Left cardiac atrium (tissue), 4 donors: ENCODE data around the gene PLCB4. TPM values are rescaled to one million over a fixed set of nuclear protein-coding genes. Genes with fewer than 3 reads are reported as not detected.

Source experiments
- ATAC-seq, 2 donors: fragments of 200-7000 bp; cut with Tn5 transposase; one replicate each; pipeline ENCODE4 v1.9.1; 2020; ENCODE audit warnings: mild to moderate bottlenecking in 2 of 2, moderate library complexity in 2 of 2
- DNase-seq: peaks from one replicate; pipeline ENCODE4 v3.0.0-alpha.2; 2020
- intact Hi-C, 2 donors: fragments of 100-400 bp; cut with DNase I; formaldehyde crosslinking; loops; one replicate each; pipeline versions ENCODE4 v1.14.1 to v1.15.1; 2022 to 2023
- total RNA-seq, 2 donors: library from RNA; stranded (reverse); fragmentation: NEBNext Ultra II Directional; extraction: Animal tissue kit (Norgen Biotek cat#: 25700); gene quantifications; one replicate each; pipeline ENCODE4 v1.2.1, GENCODE V29; 2021
- donor health status: DM: no; HTN: yes; CAD: no.
- donor health status: DM: no; HTN: yes; CAD: no; lungs with severe emphysema.
- donor health status: DM: yes; HTN: yes; CAD: no.
- donor health status: Dilated cardiomyopathy.

PLCB4 gene
- total RNA-seq, 2 donors from 2014 or later, result 29.7 to 33.4 TPM

- no peak for DNase-seq
- intact Hi-C loops, result no loop called here
- no peak for ATAC-seq
Measured at GRCh38 chr20:9395971-9396370, 327.1 kb downstream of the PLCB4 start.

- intact Hi-C loops, result no loop called here
- peak; percentile 56 to 82 for ATAC-seq
- DNase-seq, result no peak
Measured at GRCh38 chr20:9397928-9398327, 329.0 kb downstream of the PLCB4 start.

- no peak for DNase-seq
- intact Hi-C loops, result no loop called here
- ATAC-seq, result no peak
Measured at GRCh38 chr20:9398882-9399281, 330.0 kb downstream of the PLCB4 start.

GRCh38 chr20:9399322-9399721 lies 330.4 kb downstream of the PLCB4 start:
- DNase-seq (no peak), ATAC-seq (no peak)
- intact Hi-C loops, result no loop called here

GRCh38 chr20:9400171-9401025 lies 331.5 kb downstream of the PLCB4 start:
- ATAC-seq (no peak), DNase-seq (no peak)
- intact Hi-C loops, result loop anchor here in 1 of 2 donors (10.0 kb wide), 1 partner anchor 684 kb away; no protein-coding TSS in a partner anchor

- DNase-seq (no peak), ATAC-seq (no peak)
- intact Hi-C loops, result loop anchor here in 1 of 2 donors (10.0 kb wide), 1 partner anchor 683 kb away; no protein-coding TSS in a partner anchor
Measured at GRCh38 chr20:9401371-9401770, 332.5 kb downstream of the PLCB4 start.

GRCh38 chr20:9402141-9402540 lies 333.3 kb downstream of the PLCB4 start:
- intact Hi-C loops, result loop anchor here in 1 of 2 donors (10.0 kb wide), 1 partner anchor 683 kb away; no protein-coding TSS in a partner anchor
- ATAC-seq (no peak), DNase-seq (no peak)

- intact Hi-C loops, result loop anchor here in 1 of 2 donors (10.0 kb wide), 1 partner anchor 682 kb away; no protein-coding TSS in a partner anchor
- ATAC-seq (no peak), DNase-seq (no peak)
Measured at GRCh38 chr20:9402546-9402945, 333.7 kb downstream of the PLCB4 start.

GRCh38 chr20:9403448-9403847 lies 334.6 kb downstream of the PLCB4 start:
- DNase-seq, result no peak
- intact Hi-C loops, result loop anchor here in 1 of 2 donors (10.0 kb wide), 1 partner anchor 681 kb away; no protein-coding TSS in a partner anchor

GRCh38 chr20:9407805-9408421 lies 339.0 kb downstream of the PLCB4 start:
- intact Hi-C loops, result loop anchor here in 1 of 2 donors (1.0 to 10.0 kb wide), 2 partner anchors 202 to 677 kb away; no protein-coding TSS in a partner anchor
- DNase-seq, result peak; percentile 24
- peak; percentile 83 to 87 for ATAC-seq

More at GRCh38 chr20:9403448-9403847, 334.6 kb downstream of the PLCB4 start:
- no peak for ATAC-seq

- DNase-seq (no peak), ATAC-seq (no peak)
- intact Hi-C loops, result loop anchor here in 1 of 2 donors (1.0 to 10.0 kb wide), 2 partner anchors 202 to 676 kb away; no protein-coding TSS in a partner anchor
Measured at GRCh38 chr20:9408422-9409300, 339.8 kb downstream of the PLCB4 start.

- ATAC-seq (no peak), DNase-seq (no peak)
Measured at GRCh38 chr20:9409352-9409751, 340.5 kb downstream of the PLCB4 start.

GRCh38 chr20:9409981-9410380 lies 341.1 kb downstream of the PLCB4 start:
- DNase-seq (no peak), ATAC-seq (peak in 1 of 2 donors; percentile 39)
- intact Hi-C loops, result loop anchor here (5.0 to 10.0 kb wide), 3 partner anchors 202 to 675 kb away; no protein-coding TSS in a partner anchor

More at GRCh38 chr20:9409352-9409751, 340.5 kb downstream of the PLCB4 start:
- intact Hi-C loops, result loop anchor here in 1 of 2 donors (10.0 kb wide), 1 partner anchor 675 kb away; no protein-coding TSS in a partner anchor

GRCh38 chr20:9411833-9412232 lies 342.9 kb downstream of the PLCB4 start:
- DNase-seq (no peak), ATAC-seq (no peak)
- intact Hi-C loops, result loop anchor here (5.0 to 10.0 kb wide), 2 partner anchors 200 to 503 kb away; no protein-coding TSS in a partner anchor

GRCh38 chr20:9412309-9412708 lies 343.4 kb downstream of the PLCB4 start:
- intact Hi-C loops, result loop anchor here (5.0 to 10.0 kb wide), 2 partner anchors 200 to 502 kb away; no protein-coding TSS in a partner anchor
- DNase-seq (no peak), ATAC-seq (no peak)

GRCh38 chr20:9413001-9413400 lies 344.1 kb downstream of the PLCB4 start:
- no peak for DNase-seq
- intact Hi-C loops, result loop anchor here (5.0 to 10.0 kb wide), 2 partner anchors 199 to 502 kb away; no protein-coding TSS in a partner anchor
- no peak for ATAC-seq

GRCh38 chr20:9415426-9415825 lies 346.5 kb downstream of the PLCB4 start:
- DNase-seq, result no peak
- ATAC-seq, result no peak
- intact Hi-C loops, result loop anchor here in 1 of 2 donors (10.0 kb wide), 1 partner anchor 499 kb away; no protein-coding TSS in a partner anchor

GRCh38 chr20:9416421-9416820 lies 347.5 kb downstream of the PLCB4 start:
- intact Hi-C loops, result loop anchor here in 1 of 2 donors (10.0 kb wide), 1 partner anchor 498 kb away; no protein-coding TSS in a partner anchor
- ATAC-seq (no peak), DNase-seq (no peak)
